LNCaP clone FGC (cell line): ENCODE data around the gene BAZ2A.
"Not testable (repeated sequence)": the region's sequence is repeated elsewhere in the genome, so short reads cannot be mapped to it uniquely, and the experiment has no call there.

Source experiments
- DNase-seq: peaks from one replicate; pipeline ENCODE4 v3.0.0-alpha.2; 2011; ENCODE audit warnings: low read depth
- H3K4me3 ChIP-seq: 2 replicates; pipeline ENCODE4 v1.5.1; 2011; ENCODE audit warnings: mild to moderate bottlenecking, low read depth, low read length, control low read depth
- CTCF ChIP-seq: IDR thresholded peaks from 2 replicates; pipeline ENCODE4 v1.5.1; 2012; ENCODE audit warnings: mild to moderate bottlenecking; ENCODE audit not compliant: control insufficient read depth, insufficient read depth; ENCODE audit errors: extremely low read depth

Gene BAZ2A

GRCh38 chr12:56581418-56582145 is 48.5 kb downstream of the BAZ2A start:
- TF ChIP-seq CTCF: no peak
- no peak for DNase-seq
- no peak overlapping the region for H3K4me3 ChIP-seq

DNA sequence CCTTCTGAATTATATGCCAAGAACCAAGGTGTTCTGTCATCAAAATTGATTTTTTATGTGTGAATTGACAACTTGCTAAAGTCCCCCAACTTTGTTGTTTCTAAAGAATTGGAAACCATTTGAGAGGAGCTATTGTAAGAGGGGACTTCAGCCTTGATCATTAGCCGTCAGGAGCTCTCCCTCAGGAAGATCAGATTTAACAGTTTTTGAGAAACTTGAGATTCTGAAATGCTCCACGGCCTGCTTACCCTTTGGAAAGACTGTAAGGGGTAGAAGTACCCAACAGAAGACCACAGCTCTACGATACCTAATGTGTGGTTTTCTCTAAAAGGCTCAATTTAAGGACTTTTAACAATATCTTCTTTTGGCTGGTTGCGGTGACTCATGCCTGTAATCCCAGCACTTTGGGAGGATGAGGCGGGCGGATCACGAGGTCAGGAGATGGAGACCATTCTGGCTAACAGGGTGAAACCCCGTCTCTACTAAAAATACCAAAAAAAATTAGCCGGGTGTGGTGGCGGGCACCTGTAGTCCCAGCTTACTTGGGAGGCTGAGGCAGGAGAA is 51.1 kb downstream of the BAZ2A start:
- H3K4me3 ChIP-seq: no peak overlapping the region
- DNase-seq: no peak
- TF ChIP-seq CTCF: no peak

DNA sequence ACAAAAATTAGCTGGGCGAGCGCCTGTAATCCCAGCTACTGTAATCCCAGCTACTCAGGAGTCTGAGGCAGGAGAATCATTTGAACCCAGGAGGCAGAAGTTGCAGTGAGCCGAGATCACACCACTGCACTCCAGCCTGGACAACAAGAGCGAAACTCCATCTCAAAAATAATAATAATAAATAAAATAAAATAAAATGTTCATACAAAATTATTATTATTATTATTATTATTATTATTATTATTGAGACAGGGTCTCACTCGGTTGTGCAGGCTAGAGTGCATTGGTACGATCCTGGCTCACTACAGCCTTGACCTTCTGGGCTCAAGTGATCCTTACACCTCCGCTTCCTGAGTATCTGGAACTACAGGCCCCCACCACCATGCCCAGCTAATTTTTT is 52.9 kb downstream of the BAZ2A start:
- H3K4me3 ChIP-seq, DNase-seq: not testable (repeated sequence)

- DNase-seq: no peak
- TF ChIP-seq CTCF: no peak
- H3K4me3 ChIP-seq: no peak overlapping the region
Measured at GRCh38 chr12:56574210-56574609, 55.9 kb downstream of the BAZ2A start.

- no peak overlapping the region for H3K4me3 ChIP-seq
Measured at GRCh38 chr12:56572288-56572687, 57.8 kb downstream of the BAZ2A start.

GRCh38 chr12:56571121-56571520 is 59.0 kb downstream of the BAZ2A start:
- no peak for DNase-seq
- H3K4me3 ChIP-seq: no peak overlapping the region

More at GRCh38 chr12:56572288-56572687, 57.8 kb downstream of the BAZ2A start:
- no peak for DNase-seq
- no peak for TF ChIP-seq CTCF

GRCh38 chr12:56568146-56568545 is 62.0 kb downstream of the BAZ2A start:
- H3K4me3 ChIP-seq: no peak overlapping the region
- TF ChIP-seq CTCF: no peak
- no peak for DNase-seq

More at GRCh38 chr12:56571121-56571520, 59.0 kb downstream of the BAZ2A start:
- no peak for TF ChIP-seq CTCF
